ENCODE data around the gene SRCIN1.

SRCIN1 gene

DNA sequence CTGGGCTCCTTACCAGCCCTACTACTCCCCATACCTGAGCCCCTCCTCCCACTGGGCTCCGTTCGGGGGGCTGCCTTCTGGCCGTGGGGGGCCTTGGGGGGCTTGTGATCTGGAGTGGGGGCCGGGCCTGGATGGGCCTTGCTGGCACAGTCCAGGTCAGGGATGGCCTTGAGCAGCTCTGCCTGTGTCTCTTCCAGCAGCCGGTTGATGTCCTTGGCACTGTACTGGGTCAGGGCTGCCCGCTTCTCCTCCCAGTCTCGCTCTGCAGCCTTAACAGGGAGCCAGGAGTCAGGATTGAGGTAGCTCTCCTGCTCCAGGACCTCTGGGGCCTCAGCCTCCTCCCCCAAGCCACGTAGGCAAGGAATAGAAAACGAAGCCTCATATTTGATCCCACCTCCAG, 54.6 kb downstream of the SRCIN1 start:
- H3K4me3 ChIP-seq (replicated peaks in 1 of 2; ENCODE audit: low read depth in 2 of 2, low read length in 2 of 2) = no peak overlapping the region
- TF ChIP-seq, protein P1, sequence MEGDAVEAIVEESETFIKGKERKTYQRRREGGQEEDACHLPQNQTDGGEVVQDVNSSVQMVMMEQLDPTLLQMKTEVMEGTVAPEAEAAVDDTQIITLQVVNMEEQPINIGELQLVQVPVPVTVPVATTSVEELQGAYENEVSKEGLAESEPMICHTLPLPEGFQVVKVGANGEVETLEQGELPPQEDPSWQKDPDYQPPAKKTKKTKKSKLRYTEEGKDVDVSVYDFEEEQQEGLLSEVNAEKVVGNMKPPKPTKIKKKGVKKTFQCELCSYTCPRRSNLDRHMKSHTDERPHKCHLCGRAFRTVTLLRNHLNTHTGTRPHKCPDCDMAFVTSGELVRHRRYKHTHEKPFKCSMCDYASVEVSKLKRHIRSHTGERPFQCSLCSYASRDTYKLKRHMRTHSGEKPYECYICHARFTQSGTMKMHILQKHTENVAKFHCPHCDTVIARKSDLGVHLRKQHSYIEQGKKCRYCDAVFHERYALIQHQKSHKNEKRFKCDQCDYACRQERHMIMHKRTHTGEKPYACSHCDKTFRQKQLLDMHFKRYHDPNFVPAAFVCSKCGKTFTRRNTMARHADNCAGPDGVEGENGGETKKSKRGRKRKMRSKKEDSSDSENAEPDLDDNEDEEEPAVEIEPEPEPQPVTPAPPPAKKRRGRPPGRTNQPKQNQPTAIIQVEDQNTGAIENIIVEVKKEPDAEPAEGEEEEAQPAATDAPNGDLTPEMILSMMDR (IDR thresholded peaks at IDR 0.05; ENCODE audit: low read depth, low read length) = no peak
- DNase-seq (ENCODE audit: low read depth in 2 of 2) = no peak

DNA sequence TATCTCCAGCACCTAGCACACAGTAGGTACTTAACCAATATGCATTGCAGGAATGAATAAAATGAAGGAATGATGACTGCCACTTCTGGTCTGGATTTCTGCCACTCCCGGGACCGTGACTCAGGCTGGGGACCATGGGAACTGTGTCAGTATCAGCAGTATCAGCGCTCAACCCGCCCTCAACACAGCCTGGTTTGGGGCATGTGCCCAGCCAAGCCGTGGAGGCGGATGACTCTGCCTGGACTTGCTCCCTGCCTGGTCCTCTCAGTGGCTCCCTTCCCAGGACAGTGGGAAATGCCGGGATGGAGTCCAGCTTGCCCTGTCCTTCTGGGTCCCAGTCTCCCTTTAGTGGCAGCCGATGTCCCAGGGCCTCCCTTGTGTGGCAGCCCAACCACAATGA, 55.1 kb downstream of the SRCIN1 start:
- TF ChIP-seq, protein P1 (IDR thresholded peaks at IDR 0.05; ENCODE audit: low read depth, low read length) = no peak

DNA sequence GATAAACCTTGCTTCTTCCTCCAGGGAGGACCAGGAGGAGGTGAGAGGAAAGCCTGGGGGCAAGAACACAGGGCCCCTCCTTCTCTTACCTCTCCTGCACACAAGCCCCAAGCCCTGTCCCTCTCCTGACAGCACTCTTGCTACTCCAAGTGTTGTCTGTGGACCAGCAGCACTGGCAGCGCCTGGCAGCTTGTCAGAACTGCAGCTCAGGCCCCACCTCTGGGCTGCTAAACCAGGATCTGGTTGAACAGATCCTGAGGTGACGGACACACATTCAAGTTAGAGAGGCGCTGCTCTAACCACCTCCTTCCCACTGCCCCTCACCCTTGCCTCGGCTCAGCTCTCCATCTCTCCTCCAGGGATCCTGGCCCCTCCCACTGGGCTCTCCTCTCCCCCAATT, 56.5 kb downstream of the SRCIN1 start:
- TF ChIP-seq, protein P1 (IDR thresholded peaks at IDR 0.05; ENCODE audit: low read depth, low read length) = no peak
- DNase-seq (ENCODE audit: low read depth in 2 of 2) = no peak
- no peak overlapping the region for H3K4me3 ChIP-seq (replicated peaks in 1 of 2; ENCODE audit: low read depth in 2 of 2, low read length in 2 of 2)

More for the DNA sequence above, 55.1 kb downstream of the SRCIN1 start:
- no peak overlapping the region for H3K4me3 ChIP-seq (replicated peaks in 1 of 2; ENCODE audit: low read depth in 2 of 2, low read length in 2 of 2)
- DNase-seq (ENCODE audit: low read depth in 2 of 2) = peak; percentile 73 to 76

DNA sequence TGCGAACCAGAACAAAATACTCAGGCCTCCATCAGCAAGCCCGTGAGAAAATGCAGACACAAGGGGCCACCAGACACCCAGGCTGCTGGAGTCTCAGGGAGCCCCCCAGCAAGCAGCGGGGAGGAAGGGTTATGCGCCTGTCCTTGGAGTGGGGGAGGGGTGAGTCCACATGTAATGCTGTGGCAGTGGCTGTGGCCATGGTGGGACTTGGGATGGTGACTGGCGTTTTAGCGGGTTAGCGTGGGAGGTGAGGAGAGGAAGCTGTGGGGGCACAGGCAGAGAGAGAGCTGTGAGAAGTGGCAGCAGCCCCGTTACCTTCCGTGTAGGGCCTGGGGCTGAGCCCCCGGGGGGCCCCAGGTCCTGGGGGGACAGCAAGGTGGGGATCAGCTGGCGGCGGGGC, 58.3 kb downstream of the SRCIN1 start:
- H3K4me3 ChIP-seq (replicated peaks in 1 of 2; ENCODE audit: low read depth in 2 of 2, low read length in 2 of 2) = no peak overlapping the region
- TF ChIP-seq, protein P1 (IDR thresholded peaks at IDR 0.05; ENCODE audit: low read depth, low read length) = no peak
- DNase-seq (ENCODE audit: low read depth in 2 of 2) = no peak

DNA sequence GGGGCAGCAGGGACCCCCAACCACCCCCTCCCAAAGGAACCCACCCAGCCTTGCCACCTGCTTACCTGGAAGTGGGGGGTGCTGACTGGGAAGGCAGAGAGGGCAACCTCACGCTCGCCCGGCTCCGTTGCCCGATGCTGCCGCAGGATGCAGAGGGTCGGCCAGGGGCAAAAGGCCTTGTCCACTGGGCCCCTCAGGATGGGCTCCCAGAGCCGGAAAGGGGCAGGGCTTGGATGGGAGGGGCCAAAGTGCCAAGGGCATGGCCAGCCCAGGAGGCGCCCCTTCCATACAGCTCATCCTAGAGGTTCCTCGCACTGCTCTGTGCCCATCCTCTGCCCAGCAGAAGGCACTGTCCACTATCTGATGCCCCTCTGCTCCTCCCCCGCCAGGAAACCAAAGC, 59.4 kb downstream of the SRCIN1 start:
- TF ChIP-seq, protein P1 (IDR thresholded peaks at IDR 0.05; ENCODE audit: low read depth, low read length) = no peak
- no peak overlapping the region for H3K4me3 ChIP-seq (replicated peaks in 1 of 2; ENCODE audit: low read depth in 2 of 2, low read length in 2 of 2)
- no peak for DNase-seq (ENCODE audit: low read depth in 2 of 2)

DNA sequence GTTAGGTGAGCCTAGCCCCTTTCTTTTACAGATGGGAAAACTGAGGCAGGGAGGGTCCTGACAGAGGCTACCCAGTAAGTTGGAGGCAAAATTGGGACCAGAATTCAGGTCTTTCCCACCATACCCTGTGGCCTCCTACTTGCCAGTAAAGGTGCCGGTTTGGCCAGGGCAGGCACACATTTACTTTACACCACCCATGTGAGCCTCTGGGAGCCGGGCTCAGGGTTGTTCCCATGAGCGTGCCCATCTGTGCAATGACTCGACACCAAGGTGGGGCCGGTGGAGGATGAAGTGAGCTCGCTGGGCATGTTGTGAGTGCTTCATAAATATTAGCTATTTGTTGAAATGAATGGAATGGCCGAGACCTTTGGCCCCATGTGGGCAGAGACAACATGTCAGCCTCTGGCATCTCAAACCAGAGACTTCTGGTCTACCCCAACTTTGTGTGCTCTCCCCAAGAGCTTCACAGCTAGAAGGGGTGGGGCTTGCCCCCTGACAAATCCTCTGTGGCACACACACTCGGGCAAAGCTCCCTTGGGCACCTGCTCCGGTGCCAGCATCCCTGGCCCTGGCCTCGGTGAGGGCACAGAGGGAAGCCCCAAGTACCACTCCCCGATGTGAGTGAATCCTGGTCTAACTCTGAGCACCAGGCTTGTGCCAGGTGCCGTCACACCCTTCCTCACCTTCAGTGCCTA, 60.1 kb downstream of the SRCIN1 start:
- TF ChIP-seq, protein P1 (IDR thresholded peaks at IDR 0.05; ENCODE audit: low read depth, low read length) = no peak
- DNase-seq (ENCODE audit: low read depth in 2 of 2) = no peak
- H3K4me3 ChIP-seq (replicated peaks in 1 of 2; ENCODE audit: low read depth in 2 of 2, low read length in 2 of 2) = no peak overlapping the region

DNA sequence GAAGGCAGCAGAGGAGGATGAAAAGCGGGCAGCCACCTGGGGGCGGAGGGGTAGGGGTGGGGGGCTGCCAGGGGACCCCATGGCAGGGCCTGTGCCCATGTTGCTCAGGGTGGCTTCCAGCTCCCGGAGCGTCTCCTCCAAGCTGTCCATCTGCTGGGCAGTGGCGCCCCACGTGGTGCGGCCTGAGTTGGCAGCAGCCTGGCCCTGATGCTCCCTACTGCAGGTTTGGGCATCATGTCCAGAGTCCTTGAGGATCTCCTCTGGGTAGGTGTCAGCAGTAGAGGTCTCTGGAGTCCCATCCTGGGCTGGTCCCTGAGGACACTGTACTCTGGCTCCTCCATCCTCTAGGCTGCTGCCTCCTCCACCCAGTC, 60.9 kb downstream of the SRCIN1 start:
- TF ChIP-seq, protein P1 (IDR thresholded peaks at IDR 0.05; ENCODE audit: low read depth, low read length) = no peak
- no peak overlapping the region for H3K4me3 ChIP-seq (replicated peaks in 1 of 2; ENCODE audit: low read depth in 2 of 2, low read length in 2 of 2)
- DNase-seq (ENCODE audit: low read depth in 2 of 2) = no peak
